A549 (cell line): ENCODE data around the gene RBBP8.

Source experiments
- BHLHE40 ChIP-seq: IDR thresholded peaks from 2 replicates; pipeline ENCODE4 v1.6.1; 2012; ENCODE audit warnings: low read depth, low read length, inconsistent platforms
- CEBPB ChIP-seq, 2 experiments: fragments of >200 bp in 1 of 2; sonication (Bioruptor Twin) in 1 of 2; formaldehyde crosslinking in 1 of 2; IDR thresholded peaks; 2 replicates each; pipeline ENCODE4 v1.6.1; 2012 to 2016
- NPAS2 ChIP-seq: fragments of 250-450 bp; sonication (Bioruptor Pico); IDR thresholded peaks from 2 replicates; pipeline ENCODE4 v1.8.0; 2022; ENCODE audit warnings: mild to moderate bottlenecking, moderate library complexity, borderline replicate concordance
- POLR2A ChIP-seq: IDR thresholded peaks from 2 replicates; pipeline ENCODE4 v1.6.1; 2012; ENCODE audit warnings: mild to moderate bottlenecking, low read length
- POLR2AphosphoS2 ChIP-seq: conservative IDR thresholded peaks from 2 replicates; pipeline ENCODE4 v1.6.1; 2012; ENCODE audit warnings: low read length, improper control_type of control experiment, inconsistent platforms
- RAD21 ChIP-seq, 2 experiments: fragments of >200 bp in 1 of 2; sonication (Bioruptor Twin) in 1 of 2; formaldehyde crosslinking in 1 of 2; IDR thresholded peaks in 1 of 2; conservative IDR thresholded peaks in 1 of 2; 2 replicates in 1 of 2; 3 replicates in 1 of 2; pipeline ENCODE4 v1.6.1; 2012 to 2018; ENCODE audit warnings: inconsistent platforms in 1 of 2
- RCOR1 ChIP-seq: fragments of 150-350 bp; IDR thresholded peaks from 2 replicates; pipeline ENCODE4 v1.6.1; 2014; ENCODE audit warnings: antibody characterized with exemption, low read length, low read depth
- TF ChIP-seq, protein P1 (sequence below): fragments of >200 bp; sonication (Bioruptor Twin); formaldehyde crosslinking; IDR thresholded peaks from 3 replicates; pipeline ENCODE4 v1.5.1; 2016
- TF ChIP-seq, protein P2 (sequence below): fragments of >200 bp; sonication (Bioruptor Twin); formaldehyde crosslinking; IDR thresholded peaks from 3 replicates; pipeline ENCODE4 v1.6.1; 2016

DNA sequence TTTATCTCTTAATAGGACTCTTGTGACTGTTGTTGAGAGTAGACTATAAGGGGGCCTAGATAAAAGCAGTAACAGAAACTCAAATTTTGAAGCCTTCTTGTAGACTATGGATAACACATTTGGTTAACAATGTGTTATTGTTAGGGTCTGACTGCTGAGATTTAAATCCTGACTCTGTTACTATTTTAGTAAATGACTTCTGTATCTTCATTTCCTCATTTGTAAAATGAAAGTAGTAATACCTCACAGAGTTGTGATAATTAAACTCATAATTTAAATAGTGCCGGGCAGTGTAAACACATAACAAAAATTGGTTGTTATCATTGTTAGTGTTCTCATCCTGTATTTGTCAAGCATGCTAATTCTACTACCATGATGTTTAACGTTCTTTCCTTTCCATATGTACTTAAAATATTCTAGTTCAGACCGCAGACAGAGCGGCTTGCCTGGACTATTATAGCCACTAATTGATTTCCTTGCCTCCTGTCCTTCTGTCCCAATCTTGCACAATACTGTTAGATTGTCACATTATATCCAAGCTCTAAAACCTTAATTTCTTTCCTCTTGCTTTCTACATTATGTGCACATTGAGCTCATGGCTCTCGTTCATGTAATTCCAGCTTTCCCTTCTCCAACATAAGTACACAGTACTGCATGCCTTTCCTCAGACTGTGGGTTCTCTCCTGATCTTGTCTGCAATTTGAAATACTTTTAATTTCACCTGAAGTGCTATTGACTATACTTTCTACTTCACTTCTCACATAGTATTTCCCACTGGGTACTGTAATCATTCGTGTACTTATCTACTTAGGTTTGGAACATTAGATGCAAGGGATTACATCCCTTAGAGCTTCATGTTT lies 48.4 kb downstream of the RBBP8 start:
- TF ChIP-seq RCOR1 (no peak), POLR2A (no peak), CEBPB (IDR thresholded peaks at IDR 0.05) (no peak), NPAS2 (CRISPR knock-in tag) (no peak), RAD21 (conservative IDR thresholded peaks at IDR 0.05 in 1 of 2, IDR thresholded peaks at IDR 0.05 in 1 of 2) (no peak), BHLHE40 (no peak), POLR2AphosphoS2 (no peak)
- TF ChIP-seq, protein P1, sequence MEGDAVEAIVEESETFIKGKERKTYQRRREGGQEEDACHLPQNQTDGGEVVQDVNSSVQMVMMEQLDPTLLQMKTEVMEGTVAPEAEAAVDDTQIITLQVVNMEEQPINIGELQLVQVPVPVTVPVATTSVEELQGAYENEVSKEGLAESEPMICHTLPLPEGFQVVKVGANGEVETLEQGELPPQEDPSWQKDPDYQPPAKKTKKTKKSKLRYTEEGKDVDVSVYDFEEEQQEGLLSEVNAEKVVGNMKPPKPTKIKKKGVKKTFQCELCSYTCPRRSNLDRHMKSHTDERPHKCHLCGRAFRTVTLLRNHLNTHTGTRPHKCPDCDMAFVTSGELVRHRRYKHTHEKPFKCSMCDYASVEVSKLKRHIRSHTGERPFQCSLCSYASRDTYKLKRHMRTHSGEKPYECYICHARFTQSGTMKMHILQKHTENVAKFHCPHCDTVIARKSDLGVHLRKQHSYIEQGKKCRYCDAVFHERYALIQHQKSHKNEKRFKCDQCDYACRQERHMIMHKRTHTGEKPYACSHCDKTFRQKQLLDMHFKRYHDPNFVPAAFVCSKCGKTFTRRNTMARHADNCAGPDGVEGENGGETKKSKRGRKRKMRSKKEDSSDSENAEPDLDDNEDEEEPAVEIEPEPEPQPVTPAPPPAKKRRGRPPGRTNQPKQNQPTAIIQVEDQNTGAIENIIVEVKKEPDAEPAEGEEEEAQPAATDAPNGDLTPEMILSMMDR, result no peak
- TF ChIP-seq, protein P2, sequence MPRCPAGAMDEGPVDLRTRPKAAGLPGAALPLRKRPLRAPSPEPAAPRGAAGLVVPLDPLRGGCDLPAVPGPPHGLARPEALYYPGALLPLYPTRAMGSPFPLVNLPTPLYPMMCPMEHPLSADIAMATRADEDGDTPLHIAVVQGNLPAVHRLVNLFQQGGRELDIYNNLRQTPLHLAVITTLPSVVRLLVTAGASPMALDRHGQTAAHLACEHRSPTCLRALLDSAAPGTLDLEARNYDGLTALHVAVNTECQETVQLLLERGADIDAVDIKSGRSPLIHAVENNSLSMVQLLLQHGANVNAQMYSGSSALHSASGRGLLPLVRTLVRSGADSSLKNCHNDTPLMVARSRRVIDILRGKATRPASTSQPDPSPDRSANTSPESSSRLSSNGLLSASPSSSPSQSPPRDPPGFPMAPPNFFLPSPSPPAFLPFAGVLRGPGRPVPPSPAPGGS, result no peak
